ENCODE data around the gene PACRG.

The PACRG gene

GRCh38 chr6:163193326-163193725 is 465.6 kb downstream of the PACRG start:
- DNase-seq (ENCODE audit: low read depth in 2 of 2, low spot score in 1 of 2), result no peak

DNA sequence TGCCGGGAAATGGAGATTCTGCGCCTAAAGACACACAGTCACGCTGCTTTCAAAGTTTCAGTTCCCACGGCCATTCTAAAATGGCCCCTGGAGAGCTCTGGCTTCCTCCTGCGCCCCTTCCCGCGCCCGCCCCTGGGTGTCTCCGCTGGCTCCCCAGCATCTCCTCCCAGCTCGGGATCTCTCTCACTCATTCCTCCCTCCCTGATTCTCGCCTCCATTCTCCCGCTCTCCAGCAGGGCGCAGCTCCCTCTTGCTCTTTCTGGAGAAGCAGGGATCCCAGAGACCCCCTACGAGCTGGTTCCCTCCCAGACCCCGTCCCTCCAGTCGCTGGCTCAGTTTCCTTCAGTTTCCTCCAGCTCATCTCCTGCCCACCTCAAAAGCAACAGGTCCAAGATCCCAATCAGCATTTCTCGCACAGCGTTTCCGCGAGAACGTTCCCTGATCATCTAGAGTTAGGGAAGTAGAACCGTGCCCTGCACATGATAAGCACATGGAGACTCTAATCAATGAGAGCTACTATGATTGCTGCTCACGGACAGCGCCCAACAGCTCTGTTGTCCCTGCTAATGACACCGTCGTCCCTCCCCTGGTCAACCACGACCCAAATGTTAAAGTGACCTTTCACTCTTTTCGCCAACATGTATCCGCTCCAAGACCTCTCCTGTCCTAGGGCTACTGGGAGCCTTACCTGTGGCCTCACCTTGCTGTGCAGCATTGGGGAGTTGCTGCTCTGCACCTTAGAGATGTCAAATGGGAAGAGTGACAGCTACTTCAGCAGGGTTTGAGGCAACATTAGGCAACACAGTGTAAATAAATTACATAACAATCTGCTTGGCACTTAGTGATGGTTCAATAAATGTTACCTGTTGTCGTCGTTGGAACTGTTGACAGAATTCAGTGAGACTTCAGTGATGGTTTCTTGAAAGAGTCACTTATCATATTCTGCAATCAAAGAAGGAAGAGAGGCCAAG is 468.2 kb downstream of the PACRG start:
- no peak for DNase-seq (ENCODE audit: low read depth in 2 of 2, low spot score in 1 of 2)

- no peak for DNase-seq (ENCODE audit: low read depth in 2 of 2, low spot score in 1 of 2)
These were observed 470.1 kb downstream of the PACRG start for GRCh38 chr6:163197839-163198238.

DNA sequence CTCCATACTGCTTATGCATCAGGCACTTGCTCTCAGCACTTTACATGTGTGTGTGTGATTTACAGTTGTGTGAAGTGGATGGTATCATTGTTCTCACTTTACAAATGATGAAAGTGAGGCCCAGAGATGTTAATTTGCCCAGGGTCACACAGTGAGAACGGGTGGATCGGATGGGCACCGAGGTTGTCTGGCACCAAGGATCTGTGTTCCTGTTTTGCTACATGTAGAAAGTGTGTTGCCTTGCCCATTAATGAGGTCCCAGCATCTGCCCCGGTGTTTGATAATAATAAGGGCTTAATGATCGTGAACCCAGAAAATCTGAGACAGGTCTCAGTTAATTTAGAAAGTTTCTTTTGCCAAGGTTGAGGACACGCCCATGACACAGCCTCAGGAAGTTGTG is 470.6 kb downstream of the PACRG start:
- DNase-seq (ENCODE audit: low read depth in 2 of 2, low spot score in 1 of 2), result no peak

DNA sequence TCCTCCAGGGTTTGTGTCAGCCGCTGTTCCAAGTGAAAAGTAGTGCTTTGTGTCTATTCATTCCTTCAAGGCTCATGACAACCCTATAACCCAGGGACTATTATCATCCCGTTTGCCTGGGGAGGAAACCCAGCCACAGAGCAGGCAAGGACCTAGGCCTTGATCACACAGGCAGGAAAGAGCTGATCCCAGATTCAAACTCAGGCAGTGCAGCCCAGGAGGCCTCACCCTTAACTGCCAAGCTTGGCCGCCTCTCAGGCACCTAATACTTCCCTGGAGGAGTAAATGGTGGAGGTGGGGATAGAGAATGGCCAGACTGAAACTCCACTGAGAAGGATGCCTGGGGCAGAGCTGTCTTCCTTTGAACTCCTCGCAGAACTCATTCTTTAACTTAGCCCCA is 471.6 kb downstream of the PACRG start:
- no peak for DNase-seq (ENCODE audit: low read depth in 2 of 2, low spot score in 1 of 2)

GRCh38 chr6:163200289-163200688 is 472.5 kb downstream of the PACRG start:
- no peak for DNase-seq (ENCODE audit: low read depth in 2 of 2, low spot score in 1 of 2)

DNA sequence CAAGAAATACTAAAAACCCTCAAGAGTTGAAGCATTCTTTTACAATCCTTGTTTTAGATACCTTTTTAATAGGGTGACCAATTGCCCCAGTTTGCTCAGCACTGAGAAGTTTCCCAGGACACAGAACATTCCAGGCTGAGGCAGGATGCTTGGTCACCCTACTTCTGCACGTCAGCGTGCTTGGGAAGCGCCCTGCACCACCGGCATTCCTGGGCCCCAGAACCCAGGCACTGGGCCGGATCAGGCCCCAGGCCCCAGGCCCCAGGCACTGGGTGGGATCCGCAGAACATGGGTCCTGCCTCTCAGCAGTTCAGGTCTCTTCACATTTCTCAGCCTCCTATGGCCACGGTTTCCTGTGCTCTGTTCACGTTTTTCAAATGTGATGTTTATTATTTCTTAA is 472.9 kb downstream of the PACRG start:
- no peak for DNase-seq (ENCODE audit: low read depth in 2 of 2, low spot score in 1 of 2)

GRCh38 chr6:163201855-163202254 is 474.1 kb downstream of the PACRG start:
- DNase-seq (ENCODE audit: low read depth in 2 of 2, low spot score in 1 of 2), result no peak

GRCh38 chr6:163206196-163206595 is 478.4 kb downstream of the PACRG start:
- no peak for DNase-seq (ENCODE audit: low read depth in 2 of 2, low spot score in 1 of 2)

DNA sequence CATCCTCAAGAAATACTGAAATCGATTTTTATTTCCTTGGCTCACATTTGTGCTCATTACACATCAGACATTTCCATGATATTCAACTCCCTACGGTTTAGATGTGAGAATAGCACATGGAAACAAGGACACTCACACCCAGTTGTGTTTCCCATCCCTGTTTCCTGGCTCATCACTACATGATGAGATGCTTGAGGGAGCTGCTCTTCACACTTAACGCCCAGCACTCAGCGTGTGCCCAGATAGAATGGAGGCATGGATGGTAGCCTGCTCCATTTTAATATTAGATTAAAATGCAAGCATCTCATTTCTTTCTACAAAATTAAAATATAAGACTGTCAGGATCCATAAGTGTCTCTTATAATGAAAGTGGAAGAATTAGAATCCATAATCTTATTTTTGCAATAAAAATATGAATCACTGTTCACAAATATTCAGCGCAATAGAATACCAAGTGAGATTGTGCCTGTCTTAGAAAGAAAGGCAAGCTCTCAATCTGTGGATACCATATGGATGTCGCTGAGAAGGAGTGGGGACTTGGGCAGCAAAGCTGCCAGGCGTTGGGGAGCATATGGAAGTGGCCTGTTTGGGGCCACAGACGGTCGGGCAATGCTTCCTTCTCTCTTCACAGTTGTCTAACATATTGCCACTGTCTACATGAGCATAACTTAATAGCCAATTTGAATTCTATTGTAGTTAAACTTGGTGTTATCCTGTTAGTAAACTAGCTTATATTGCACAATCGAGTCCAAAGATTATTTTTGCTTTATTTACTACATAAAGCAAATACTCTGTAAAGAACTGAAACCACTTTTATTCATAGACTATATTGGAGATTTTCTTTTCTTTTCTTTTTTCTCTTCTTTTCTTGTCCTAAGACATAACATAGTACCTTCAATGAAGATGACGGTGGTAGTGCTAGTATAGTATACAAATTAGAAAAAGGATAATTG is 479.9 kb downstream of the PACRG start:
- DNase-seq (ENCODE audit: low read depth in 2 of 2, low spot score in 1 of 2), result no peak

GRCh38 chr6:163209005-163209404 is 481.2 kb downstream of the PACRG start:
- DNase-seq (ENCODE audit: low read depth in 2 of 2, low spot score in 1 of 2), result no peak

GRCh38 chr6:163212123-163212522 is 484.3 kb downstream of the PACRG start:
- no peak for DNase-seq (ENCODE audit: low read depth in 2 of 2, low spot score in 1 of 2)

DNA sequence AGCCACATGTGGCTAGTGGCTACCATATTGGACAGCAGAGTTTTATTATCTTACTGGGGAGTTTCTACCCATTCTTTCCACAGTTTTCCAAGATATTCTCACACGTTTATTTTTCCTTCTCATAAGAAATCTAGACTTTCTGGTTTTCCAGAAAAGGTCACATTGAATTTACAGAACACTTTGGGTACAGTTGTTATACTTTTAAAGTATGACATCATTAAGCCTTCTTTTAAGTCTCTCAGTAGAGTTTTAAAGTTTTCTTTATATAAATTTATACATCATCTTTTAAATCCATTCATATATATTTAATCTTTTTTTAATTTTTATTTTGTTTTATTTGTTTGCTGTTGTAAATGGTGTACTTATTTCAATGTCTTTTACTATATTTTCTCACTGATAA is 486.5 kb downstream of the PACRG start:
- DNase-seq (ENCODE audit: low read depth in 2 of 2, low spot score in 1 of 2), result no peak

DNA sequence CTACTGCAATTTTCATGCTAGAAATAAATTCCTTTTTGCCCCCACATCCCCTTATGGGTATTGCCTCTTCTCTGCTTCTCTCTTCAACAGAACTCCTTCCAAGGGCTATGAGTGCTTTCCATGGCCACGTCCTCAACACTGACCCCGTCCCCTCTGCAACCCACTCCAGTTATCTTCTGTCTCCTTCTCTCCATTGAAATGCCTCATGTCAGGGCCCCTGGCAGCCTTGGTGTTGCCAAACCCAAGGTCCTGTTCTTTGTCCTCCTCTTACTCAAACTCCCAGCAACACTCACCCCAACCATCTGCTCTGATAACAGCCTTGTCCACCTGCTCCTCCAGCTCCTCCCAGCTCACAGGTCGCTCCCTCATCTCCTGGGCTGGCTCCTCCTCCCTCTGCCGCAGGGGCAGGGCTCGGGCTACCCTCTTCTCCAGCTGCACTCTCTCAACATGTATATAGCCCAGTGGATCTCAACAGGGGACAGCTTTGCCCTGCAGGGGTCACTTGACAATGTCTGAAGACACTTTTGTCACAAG is 490.7 kb downstream of the PACRG start:
- DNase-seq (ENCODE audit: low read depth in 2 of 2, low spot score in 1 of 2), result no peak

DNA sequence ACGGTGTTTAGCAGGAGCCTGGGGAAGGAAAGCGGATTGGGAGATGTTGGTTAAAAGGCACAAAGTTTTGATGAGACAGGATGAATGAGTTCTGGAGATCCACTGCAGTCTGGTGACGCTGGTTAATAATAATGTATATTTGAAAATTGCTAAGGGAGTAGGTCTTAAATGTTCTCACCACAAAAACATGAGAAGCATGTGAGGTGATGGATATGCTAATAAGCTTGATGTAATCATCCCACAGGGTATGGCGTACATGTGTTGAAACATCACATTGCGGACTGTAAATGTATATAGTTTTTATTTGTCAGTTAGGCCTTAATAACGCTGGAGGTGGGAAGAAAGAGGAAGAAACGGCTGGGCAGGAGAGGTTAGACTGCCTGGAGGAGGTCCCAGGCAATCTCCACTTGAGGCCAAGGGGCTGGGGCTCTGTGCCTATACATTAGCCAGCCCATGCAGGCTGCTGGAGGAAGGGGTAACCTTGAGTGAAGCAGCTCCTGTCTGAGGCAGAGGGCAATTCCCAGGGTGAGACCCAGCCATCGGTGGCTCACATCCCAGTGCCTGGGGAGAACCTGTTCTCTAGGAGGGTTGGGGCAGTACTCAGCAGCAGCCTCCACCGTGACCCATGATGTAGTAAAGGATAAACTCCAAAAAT is 498.5 kb downstream of the PACRG start:
- DNase-seq (ENCODE audit: low read depth in 2 of 2, low spot score in 1 of 2), result no peak

- DNase-seq (ENCODE audit: low read depth in 2 of 2, low spot score in 1 of 2), result no peak
These were observed 499.2 kb downstream of the PACRG start for GRCh38 chr6:163226836-163227485.

- no peak for DNase-seq (ENCODE audit: low read depth in 2 of 2, low spot score in 1 of 2)
These were observed 500.3 kb downstream of the PACRG start for GRCh38 chr6:163228041-163228440.

GRCh38 chr6:163229050-163229449 is 501.3 kb downstream of the PACRG start:
- no peak for DNase-seq (ENCODE audit: low read depth in 2 of 2, low spot score in 1 of 2)

- no peak for DNase-seq (ENCODE audit: low read depth in 2 of 2, low spot score in 1 of 2)
These were observed 503.1 kb downstream of the PACRG start for GRCh38 chr6:163230901-163231300.

DNA sequence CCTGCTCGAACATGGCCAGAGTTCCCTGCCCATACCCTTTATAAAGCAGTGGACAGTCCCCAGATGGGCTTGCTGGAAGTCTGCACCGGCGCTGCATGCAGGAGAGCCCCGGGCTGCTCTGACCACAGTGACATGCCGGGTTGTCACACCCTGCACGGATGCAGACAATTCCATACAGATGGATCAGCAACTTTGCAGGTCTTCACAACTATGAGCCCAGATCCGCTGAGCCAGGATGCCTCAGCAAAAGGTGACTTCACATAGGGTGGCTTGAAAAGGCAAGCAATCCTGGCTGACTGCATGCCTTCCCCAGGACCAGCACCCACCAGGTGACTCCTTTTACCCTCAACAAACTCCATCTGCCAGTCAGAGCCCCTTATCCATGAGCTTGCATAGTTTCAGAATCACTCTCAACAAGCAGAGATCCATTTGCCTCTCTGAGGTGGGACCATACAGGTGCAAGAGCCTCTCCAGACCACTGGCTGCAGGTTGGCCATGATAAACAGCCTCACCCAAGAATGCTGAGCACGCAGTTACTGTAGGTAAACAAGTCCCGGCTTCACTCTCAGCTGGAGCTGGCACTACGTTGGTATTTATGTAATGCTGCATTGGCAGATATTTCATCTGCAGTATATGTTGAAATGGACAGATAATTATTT is 503.7 kb downstream of the PACRG start:
- no peak for DNase-seq (ENCODE audit: low read depth in 2 of 2, low spot score in 1 of 2)

All from stimulated activated CD8-positive, alpha-beta memory T cell treated with anti-CD3 and anti-CD28 coated beads, Interleukin-4, amount 100 ng/mL, for 1 hour (primary cell).